NCI-H524 (cell line): ENCODE data around the gene AFAP1L2.
"Not testable (repeated sequence)": the region's sequence is repeated elsewhere in the genome, so short reads cannot be mapped to it uniquely, and the experiment has no call there.

Experiments
- DNase-seq, 2 experiments: peaks; one replicate each; lab custom pipeline; 2025; lab: John Stamatoyannopoulos, UW

The AFAP1L2 gene

DNA sequence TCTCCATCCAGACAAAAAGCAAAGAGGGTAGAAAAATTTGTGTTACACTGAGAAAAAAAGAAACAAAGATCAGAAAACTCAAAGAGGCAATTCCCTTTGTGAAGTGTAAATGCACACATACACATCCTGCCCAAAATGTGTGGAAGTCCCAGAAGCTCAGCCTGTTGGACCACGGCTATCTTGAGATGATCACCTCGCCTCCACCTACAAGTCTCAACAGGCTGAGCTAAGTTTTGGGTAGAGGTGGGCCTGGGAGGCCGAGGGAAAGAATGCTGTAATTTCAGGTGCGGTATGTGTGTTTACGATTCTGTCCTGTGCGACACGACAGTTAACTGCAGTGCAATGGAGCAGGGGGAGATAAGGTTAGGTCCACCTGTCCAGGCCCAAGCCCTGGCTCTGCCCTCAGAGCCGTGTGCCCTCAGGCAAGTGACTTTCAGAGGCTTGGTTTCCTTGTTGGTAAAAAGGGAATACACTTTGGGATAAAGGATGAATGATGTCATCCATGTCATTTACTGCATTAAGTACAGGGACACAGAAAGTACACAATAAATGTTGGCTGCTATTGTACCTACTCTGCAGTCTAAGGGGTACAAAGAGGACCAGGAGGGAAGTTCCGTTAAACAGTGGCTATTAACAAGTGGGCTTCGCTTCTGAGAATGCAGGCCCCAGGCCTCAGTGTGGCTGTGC is 67.3 kb downstream of the AFAP1L2 start:
- no peak for DNase-seq

DNA sequence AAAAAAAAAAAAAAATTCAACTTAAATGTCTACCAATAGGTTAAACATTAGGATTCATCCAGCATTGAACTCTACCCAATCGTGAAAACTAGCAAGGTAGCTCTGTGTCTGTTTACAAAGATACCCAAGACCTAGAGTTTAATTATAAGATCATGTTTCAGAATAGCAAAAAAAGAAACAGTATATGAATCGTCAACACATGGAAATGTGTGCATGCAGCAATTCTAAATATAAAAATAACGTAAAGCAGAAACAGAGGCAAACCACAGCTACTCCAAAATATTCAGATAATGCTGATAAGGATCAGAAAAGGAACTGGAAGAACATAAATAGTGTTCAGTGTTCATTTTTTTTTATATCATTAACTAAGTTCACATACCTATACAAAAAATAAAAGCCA is 68.7 kb downstream of the AFAP1L2 start:
- DNase-seq: no peak

DNA sequence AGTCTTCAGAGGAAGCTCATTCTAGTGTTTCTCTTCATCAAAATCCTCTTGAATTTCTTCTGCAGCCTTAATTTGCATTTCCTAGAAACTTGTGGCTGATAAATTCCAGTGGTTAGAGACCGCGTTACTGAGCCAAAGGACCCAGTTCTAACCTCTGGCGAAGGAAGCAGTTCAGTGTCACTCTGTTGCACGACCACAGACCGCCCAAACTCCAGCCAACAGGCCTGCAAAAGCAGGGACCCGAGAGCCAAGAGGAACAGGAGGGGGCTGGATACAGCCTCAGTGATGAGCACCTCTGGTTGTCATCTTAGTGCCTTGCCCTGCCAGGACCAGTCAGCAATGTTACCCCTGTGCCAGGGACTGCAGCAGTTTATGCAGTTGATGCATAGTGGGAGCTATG is 70.0 kb downstream of the AFAP1L2 start:
- no peak for DNase-seq

DNA sequence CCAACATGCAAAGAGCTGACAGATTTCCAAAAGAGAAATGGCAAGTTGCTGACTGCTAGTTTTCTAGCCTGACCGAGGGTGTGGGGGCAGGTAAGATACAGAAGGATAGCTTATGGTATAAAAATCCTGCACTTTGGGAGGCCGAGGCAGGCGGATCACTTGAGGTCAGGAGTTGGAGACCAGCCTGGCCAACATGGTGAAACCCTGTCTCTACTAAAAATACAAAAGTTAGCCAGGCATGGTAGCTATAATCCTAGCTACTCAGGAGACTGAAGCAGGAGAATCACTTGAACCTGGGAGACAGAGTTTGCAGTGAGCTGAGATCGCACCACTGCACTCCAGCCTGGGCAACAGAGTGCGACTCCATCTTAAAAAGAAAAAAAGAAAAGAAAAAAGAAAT is 70.9 kb downstream of the AFAP1L2 start:
- DNase-seq: not testable (repeated sequence)

DNA sequence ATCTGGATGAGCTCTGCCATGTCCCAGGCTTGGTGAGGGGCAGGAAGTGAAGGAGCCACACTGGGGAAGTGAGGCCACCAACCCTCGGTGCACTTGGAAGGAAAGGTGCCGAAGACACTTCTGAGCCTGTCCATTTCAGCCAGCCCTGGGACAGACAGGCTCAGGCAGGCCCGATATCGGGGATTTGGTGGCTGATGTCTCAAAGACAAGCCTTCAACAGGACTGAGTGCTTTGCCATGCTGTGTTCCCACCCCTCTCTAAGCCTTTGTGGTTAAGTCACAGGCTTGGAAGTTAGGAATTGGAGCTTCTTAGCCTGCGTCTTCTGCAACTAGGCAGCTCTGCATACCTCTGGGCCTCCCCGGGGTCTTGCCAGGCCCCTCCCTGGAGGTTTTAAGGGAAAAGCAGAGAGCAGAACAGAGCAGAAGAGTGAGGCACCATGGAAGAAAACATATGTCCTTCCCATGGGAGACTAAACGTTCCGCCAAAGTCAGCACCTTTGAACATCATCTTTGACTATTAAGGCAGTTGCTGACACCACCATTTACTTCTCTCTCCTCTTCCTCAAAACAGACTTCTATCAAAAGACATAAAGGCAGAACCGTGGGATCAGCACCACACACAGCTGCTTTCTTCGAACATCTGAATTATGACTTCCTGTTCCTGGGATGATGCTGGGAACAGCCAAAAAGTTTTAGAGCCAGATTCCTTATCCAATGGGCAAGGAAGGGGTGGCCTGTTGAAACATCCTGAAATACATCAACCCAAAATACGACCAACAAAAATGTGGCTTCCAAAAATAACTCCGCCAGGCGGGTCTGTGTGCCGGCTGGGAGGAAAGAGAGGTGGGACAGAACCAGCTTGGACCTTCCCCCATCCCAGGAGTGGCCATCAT is 71.8 kb downstream of the AFAP1L2 start:
- DNase-seq: no peak

DNA sequence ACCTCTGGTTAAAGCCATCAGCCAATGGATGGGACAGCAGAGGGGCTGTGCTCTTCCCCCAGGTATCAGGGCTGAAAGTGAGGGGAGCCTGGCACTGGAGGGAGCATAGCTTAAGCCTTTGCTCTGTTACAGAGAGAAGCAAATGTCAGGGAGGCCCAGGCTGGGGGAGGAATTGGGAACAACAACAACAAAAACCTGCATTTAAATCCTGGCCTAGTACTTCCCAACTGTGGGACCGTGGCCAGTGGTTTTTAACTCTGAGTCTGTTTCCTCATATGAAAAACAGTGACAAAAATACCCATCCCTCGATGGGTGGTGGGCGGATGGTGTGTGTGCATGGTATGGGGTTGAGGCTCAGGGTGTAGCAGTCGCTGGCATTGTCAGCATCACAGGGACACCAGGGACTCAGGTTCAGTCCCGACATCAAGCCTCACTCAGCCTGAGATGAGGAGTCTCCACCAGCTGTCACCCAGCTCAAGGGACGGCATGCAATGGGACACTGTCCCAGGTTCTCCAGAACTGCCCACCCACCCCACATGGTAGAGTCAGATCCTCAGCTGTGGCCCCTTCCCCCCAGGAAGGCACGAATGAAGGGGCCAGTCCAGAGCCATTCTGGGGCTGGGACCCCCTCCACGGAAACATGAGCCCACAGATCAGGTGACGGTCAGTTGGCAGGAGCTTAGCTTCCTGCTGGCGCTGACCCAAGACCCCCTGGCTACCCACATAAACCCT is 74.5 kb downstream of the AFAP1L2 start:
- DNase-seq: peak; percentile 25 to 62

DNA sequence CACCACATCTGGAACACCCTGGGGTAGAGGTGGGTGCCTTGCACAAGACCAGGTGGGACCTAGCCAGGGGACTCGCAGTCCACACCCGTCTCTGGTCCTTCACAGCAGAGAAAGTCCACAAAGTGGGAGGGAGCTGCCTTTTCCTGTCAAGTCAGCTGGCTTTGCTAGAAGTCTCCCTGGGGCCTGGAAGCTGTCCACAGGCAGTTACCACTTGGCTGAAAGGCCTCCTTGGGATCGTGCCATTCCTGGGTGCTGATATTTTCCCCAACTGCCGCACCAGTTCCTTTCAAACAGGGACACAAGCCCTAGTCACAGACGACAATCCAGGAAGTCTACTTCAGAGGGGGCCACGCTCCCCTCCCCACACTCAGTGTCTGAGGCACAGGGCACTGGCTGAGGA is 75.4 kb downstream of the AFAP1L2 start:
- DNase-seq: no peak

DNA sequence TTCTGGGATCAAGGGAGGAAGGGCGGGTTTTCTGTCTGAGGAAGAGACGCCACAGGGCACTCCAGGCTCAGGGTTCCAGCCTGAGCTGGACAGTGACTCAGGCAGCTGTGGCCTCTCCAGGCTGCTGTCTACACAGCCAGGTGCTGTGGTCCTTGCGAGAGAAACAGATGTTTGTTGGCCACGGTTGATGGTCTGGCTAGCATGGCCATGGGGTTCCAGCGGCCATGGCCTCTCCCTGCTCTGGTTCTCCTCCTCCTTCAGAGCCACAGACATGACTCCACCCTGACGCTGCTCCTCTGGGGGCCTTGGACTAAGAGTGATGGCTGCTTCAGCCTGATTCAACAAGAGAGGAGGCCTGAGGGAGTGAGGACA is 75.9 kb downstream of the AFAP1L2 start:
- no peak for DNase-seq

DNA sequence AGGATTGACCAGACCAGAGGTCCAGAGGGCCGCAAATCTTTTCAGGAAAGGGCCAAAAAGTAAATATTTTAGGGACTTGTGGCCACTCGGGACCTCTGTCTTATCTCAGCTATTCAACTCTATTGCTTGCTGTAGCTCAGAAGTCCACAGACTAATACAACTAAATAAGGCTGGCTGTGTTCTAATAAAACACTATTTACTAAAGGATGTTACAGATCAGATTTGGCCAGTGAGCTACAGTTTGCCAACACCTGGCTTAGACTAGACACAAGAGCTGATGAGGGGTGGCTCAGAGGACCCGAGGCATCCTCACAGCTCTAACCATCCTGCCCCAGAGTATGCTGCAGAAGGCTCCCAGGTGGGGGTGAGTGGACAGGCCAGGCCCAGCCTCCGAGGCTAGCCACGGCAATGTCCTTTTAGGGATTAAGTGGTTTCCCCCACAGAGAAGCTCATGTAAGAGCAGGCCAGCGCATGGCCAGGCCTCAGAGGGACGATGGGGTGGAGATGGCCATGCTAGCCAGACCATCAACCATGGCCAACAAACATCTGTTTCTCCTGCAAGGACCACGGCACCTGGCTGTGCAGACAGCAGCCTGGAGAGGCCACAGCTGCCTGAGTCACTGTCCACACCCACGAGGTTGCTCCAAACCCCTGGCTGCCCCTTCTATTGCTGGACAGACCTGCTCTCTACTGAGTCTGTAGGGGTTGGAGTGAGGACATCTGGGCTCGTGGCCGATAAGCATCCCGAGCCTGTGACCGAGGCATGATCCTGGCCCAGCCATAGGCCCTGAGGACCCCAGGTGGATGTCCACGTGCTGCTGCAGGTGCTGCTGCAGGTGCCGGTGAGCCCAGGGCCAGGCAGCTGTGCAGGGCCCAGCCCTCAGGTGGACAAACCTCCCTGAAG is 76.5 kb downstream of the AFAP1L2 start:
- DNase-seq: no peak

DNA sequence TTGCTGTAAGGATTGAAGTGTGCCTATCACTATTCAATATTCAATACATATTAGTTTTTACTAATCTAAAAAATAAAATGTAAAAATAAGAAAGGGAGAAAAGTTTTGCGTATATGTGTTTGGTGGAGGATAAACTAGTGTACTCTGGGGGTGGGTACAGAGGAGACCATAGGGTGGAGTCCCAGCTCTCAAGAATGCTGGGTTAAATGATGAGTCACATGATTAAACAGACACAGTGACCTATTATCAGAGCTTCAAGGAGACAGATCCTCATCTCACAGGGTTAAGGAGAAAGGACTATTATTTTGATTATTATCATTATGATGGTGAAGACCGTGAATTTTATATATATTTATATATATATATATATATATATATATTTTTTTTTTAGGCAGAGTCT is 77.5 kb downstream of the AFAP1L2 start:
- no peak for DNase-seq

DNA sequence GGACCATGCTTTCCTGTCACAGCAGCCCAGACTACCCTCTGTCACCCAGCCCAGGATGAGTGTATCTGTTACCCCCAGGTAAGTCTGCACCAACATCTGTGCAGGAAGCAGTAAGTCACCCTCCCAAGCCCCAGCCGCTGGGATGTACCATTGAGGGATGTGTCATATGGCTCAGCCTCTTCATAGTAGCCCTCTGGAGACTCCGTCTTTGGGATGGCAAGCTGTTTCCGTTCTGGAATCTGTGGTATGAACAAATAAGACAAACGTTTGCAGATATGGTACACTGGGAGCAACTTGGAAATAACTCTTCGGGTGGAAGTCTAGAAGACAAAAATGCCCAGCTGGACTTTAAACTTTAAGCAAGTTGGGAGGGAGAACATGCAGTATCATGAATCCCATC is 81.3 kb downstream of the AFAP1L2 start:
- peak; percentile 14 to 58 for DNase-seq

DNA sequence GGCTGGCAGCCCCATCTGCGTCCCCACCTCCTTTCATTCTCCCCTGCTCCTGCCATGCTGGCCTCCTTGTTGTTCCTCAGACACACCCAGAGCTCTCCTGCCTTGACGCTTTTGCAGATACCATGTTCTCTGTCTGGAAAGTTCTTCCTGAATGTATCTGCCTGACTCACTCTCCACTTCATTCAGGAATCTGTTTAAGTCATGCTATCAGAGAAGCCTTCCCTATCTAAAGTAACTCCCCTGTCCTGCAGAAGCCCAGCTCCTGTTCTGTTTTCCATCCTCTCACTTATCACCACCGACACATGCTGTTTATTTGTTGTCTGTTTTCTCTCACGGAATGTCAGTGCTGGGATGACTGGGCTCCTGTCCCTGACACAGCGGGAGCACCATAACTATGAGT is 82.0 kb downstream of the AFAP1L2 start:
- no peak for DNase-seq

DNA sequence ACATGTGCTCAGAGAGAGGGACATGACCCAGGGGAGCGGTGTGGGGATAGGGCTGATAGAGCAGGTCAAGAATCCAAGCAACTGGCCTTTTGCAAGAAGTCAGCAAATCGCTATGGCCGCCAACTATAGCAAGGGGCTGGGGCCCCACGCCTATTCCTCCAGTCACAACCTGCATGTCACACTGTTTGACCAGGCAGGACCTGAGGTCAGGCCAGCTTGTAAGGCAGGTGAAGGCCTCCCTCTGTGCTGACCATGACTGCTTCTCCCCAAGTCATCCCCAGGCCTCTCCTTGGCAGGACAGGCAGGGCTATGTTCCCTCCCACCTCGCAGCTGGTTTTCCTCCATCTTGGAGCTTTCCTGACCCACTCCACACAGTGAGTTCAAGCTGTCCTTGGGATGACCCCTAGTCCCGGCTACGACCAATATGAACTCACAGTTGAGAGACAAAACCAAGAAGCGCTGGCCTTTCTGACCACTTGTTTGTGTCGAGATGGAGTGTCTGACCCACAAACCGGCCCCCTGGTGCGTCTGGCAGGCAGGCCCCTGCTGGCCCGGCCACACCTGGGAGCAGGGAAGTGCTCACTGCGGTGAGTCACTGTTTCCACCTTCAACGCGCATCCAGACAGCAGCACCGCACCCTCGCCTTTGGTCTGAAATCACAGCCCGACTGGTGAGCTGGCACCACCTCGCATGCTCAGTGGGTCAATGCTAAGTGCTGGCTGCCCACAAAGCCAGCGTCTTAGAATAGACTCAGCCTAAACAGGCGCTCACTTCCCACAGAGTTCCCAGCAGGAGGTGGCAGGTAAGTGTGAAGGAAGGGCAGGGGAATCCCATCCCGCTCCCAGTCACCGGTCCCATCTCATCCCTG is 83.8 kb downstream of the AFAP1L2 start:
- no peak for DNase-seq

DNA sequence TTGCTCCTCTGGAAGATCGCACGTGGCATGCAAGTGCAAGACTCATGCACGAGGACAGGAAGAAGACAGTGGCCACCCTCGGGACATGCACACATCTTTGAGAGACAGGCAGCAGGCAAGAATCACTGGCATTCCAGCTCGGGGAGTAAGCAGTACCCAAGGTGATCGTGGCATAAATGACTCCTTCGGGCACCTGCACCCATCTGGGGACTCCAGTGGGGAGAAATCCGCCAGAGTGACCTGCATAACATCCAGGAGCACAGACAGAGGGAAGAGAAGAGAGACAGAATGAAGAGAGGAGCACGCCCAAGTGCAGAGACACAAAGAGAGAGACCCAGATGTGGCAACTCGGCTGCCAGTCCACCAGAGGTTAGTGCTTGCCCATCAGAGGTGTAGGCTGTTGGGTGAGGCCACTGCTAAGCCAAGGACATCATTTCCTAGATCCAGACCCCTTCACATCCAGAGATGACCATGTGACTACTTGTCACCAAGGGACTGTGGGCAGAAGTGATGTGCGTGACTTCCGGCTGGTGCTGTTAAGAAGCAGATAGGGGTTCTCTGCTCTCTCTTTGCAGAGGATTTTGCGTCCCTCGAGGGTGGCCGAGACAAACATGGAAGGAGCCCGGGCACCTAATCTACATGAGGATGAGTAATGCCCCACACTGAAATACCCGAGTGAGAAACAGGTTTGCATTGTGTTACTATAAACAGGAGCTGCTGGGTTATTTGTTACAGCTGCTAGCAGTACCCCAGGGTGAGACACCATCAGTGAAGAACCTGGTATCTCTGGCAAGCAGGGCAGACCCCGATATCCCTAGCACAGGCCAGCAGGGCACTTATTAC is 84.7 kb downstream of the AFAP1L2 start:
- no peak for DNase-seq

DNA sequence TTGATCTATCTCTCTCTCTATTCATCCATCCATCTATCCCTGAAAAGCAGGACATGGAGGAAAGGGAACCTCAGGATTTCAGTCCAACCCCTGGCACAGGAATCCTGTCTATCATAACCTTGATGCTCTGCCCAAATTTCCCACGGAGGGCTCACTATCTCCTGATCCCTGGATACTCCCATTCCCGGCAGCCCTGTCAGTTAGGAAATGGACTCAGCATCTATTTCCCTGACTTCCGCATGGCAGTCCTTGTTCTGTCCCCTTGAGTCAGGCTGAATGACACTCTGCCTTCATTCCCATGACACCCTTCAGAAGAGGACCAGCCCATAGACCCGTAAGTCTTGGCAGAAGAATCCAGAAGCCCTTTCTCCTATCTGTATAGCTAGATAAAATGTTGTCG is 87.6 kb downstream of the AFAP1L2 start:
- no peak for DNase-seq

DNA sequence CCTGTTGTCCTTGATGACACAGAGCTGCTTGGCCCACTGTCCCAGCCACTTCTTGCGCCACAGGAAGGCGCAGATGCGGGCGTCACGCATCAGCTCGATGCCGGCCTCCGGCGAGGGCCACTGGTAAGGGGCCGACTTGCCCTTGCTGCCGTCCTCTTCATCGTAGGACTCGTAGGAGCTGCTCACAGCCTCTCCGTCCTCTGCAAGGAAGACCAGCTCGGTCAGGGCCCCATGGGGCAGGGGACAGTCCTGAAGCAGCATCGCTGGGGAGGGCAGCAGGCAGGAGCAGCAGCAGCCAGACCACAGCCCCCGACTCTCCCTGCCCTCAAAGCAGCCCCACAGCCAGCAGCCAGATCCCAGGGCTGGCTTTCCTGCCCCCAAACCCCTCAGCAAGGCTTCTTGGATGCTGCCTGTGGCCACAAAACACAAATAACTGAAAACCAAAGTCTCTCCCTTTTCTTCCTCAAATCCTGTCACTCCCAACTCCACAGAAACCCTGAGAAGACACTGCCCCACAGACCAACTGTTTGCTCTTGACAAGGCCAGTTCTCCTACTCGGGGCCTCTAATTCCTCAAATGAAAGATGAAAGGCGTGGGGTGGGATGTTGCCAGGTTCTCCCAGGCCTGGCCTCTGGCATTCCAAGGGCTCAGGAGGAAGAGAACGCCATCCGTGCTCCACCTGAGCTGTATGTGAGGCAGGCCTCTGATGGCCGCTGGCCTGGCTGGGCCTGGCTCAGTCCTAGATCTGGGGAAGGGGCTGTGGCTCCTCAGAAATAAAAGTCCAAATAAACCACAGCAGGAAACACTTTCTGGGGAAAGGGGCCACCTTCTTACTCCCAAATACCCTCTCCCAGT is 88.5 kb downstream of the AFAP1L2 start:
- DNase-seq: no peak

DNA sequence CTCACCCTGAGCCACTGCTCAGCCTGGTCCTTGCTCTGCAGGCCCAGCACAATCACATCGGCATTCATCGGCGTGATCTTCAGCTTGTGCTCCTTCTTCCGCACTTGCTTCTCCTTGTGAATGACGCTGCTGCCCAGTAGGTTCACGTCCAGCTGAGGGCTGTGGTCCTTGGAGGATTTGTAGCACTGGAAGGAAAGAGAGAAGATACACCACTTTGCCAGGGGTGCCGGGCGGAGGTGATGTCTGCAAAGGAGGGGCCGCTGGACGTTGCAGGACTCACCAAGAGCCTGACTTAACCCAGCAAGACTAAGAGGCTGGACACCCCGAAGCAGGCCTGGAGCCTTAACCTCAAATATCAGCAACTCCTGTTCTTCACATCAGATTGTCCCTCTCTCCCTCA is 90.4 kb downstream of the AFAP1L2 start:
- DNase-seq: no peak

DNA sequence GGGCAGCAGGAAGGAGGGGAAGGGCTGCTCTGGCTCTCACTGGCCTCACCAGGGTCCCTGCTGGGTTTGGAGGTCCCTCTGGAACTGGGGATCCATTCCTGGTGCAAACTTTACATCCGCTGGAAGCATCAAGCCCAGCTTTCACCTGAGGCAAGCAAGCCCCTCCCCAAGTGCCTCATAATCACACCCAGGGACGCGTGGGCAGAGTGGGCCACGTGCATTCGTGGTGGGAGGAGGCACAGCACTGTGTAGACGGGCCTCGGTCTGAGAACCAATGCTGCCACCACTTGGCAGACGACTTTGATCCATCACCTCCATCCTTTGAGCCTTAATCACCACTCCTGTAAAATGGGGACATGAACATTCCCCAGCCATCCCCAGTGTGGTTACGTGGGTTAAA is 91.2 kb downstream of the AFAP1L2 start:
- DNase-seq: no peak
